Activated naive CD4-positive, alpha-beta T cell treated with anti-CD3 and anti-CD28 coated beads, Interleukin-2, amount 50 U/mL, for 24 hours (primary cell): ENCODE measurements around the gene TPSAB1.

Source experiments
- H3K27ac Mint-ChIP-seq: one replicate; pipeline ENCODE4 v1.8.0; 2021; ENCODE audit warnings: mild to moderate bottlenecking, mixed read lengths
- H3K27me3 Mint-ChIP-seq: one replicate; pipeline ENCODE4 v1.8.0; 2021; ENCODE audit warnings: mixed read lengths
- H3K36me3 Mint-ChIP-seq: one replicate; pipeline ENCODE4 v1.8.0; 2021; ENCODE audit warnings: mixed read lengths
- H3K4me1 Mint-ChIP-seq: one replicate; pipeline ENCODE4 v1.8.0; 2021; ENCODE audit warnings: mixed read lengths
- H3K4me3 Mint-ChIP-seq: one replicate; pipeline ENCODE4 v1.8.0; 2021; ENCODE audit warnings: mild to moderate bottlenecking, mixed read lengths
- H3K9me3 Mint-ChIP-seq: one replicate; pipeline ENCODE4 v1.8.0; 2021; ENCODE audit warnings: mixed read lengths

TPSAB1 gene

GRCh38 chr16:1202274-1202673, 38.2 kb upstream of the TPSAB1 start:
- no peak overlapping the region for H3K4me3 Mint-ChIP-seq
- no peak overlapping the region for H3K27ac Mint-ChIP-seq
- H3K4me1 Mint-ChIP-seq, result no peaks in the 10 kb centered on the region
- H3K9me3 Mint-ChIP-seq, result no peaks in the 10 kb centered on the region
- no peaks in the 10 kb centered on the region for H3K36me3 Mint-ChIP-seq
- H3K27me3 Mint-ChIP-seq, result no peaks in the 10 kb centered on the region

- Mint-ChIP-seq H3K9me3 (no peaks in the 10 kb centered on the region), H3K27me3 (no peaks in the 10 kb centered on the region), H3K4me1 (no peaks in the 10 kb centered on the region), H3K36me3 (no peaks in the 10 kb centered on the region), H3K27ac (no peak overlapping the region), H3K4me3 (no peak overlapping the region)
Measured at GRCh38 chr16:1204933-1205332, 35.6 kb upstream of the TPSAB1 start.

GRCh38 chr16:1206326-1206725, 34.2 kb upstream of the TPSAB1 start:
- Mint-ChIP-seq H3K36me3 (no peaks in the 10 kb centered on the region), H3K9me3 (no peaks in the 10 kb centered on the region), H3K27ac (no peak overlapping the region), H3K4me1 (no peaks in the 10 kb centered on the region), H3K4me3 (no peak overlapping the region), H3K27me3 (no peaks in the 10 kb centered on the region)

- no peaks in the 10 kb centered on the region for H3K9me3 Mint-ChIP-seq
- no peak overlapping the region for H3K27ac Mint-ChIP-seq
- no peak overlapping the region for H3K4me3 Mint-ChIP-seq
- no peaks in the 10 kb centered on the region for H3K27me3 Mint-ChIP-seq
- no peaks in the 10 kb centered on the region for H3K36me3 Mint-ChIP-seq
- no peaks in the 10 kb centered on the region for H3K4me1 Mint-ChIP-seq
Measured at GRCh38 chr16:1206786-1207185, 33.7 kb upstream of the TPSAB1 start.

GRCh38 chr16:1208239-1208830, 32.2 kb upstream of the TPSAB1 start:
- H3K36me3 Mint-ChIP-seq, result no peaks in the 10 kb centered on the region
- H3K9me3 Mint-ChIP-seq, result no peaks in the 10 kb centered on the region
- H3K4me3 Mint-ChIP-seq, result peak overlapping the region; percentile 60
- H3K27ac Mint-ChIP-seq, result peak overlapping the region; percentile 65
- no peaks in the 10 kb centered on the region for H3K27me3 Mint-ChIP-seq
- H3K4me1 Mint-ChIP-seq, result no peaks in the 10 kb centered on the region

- Mint-ChIP-seq H3K27ac (no peak overlapping the region), H3K27me3 (no peaks in the 10 kb centered on the region), H3K36me3 (no peaks in the 10 kb centered on the region), H3K9me3 (no peaks in the 10 kb centered on the region), H3K4me1 (no peaks in the 10 kb centered on the region), H3K4me3 (no peak overlapping the region)
Measured at GRCh38 chr16:1209081-1209480, 31.4 kb upstream of the TPSAB1 start.

- Mint-ChIP-seq H3K36me3 (no peaks in the 10 kb centered on the region), H3K9me3 (no peaks in the 10 kb centered on the region), H3K27ac (no peak overlapping the region), H3K27me3 (no peaks in the 10 kb centered on the region), H3K4me3 (no peak overlapping the region), H3K4me1 (no peaks in the 10 kb centered on the region)
Measured at GRCh38 chr16:1210461-1210860, 30.0 kb upstream of the TPSAB1 start.

GRCh38 chr16:1211451-1212268, 28.8 kb upstream of the TPSAB1 start:
- Mint-ChIP-seq H3K27ac (no peak overlapping the region), H3K9me3 (no peaks in the 10 kb centered on the region), H3K4me1 (no peaks in the 10 kb centered on the region), H3K4me3 (no peak overlapping the region), H3K36me3 (no peaks in the 10 kb centered on the region), H3K27me3 (no peaks in the 10 kb centered on the region)

GRCh38 chr16:1212616-1213194, 27.8 kb upstream of the TPSAB1 start:
- Mint-ChIP-seq H3K4me1 (no peaks in the 10 kb centered on the region), H3K27ac (no peak overlapping the region), H3K36me3 (no peaks in the 10 kb centered on the region), H3K9me3 (no peaks in the 10 kb centered on the region), H3K27me3 (no peaks in the 10 kb centered on the region), H3K4me3 (no peak overlapping the region)

GRCh38 chr16:1213231-1213630, 27.3 kb upstream of the TPSAB1 start:
- Mint-ChIP-seq H3K27ac (no peak overlapping the region), H3K9me3 (no peaks in the 10 kb centered on the region), H3K36me3 (no peaks in the 10 kb centered on the region), H3K27me3 (no peaks in the 10 kb centered on the region), H3K4me1 (no peaks in the 10 kb centered on the region), H3K4me3 (no peak overlapping the region)

GRCh38 chr16:1213796-1214372, 26.6 kb upstream of the TPSAB1 start:
- no peaks in the 10 kb centered on the region for H3K4me1 Mint-ChIP-seq
- no peak overlapping the region for H3K4me3 Mint-ChIP-seq
- H3K27me3 Mint-ChIP-seq, result no peaks in the 10 kb centered on the region
- H3K9me3 Mint-ChIP-seq, result no peaks in the 10 kb centered on the region
- H3K36me3 Mint-ChIP-seq, result no peaks in the 10 kb centered on the region
- no peak overlapping the region for H3K27ac Mint-ChIP-seq

GRCh38 chr16:1214719-1215118, 25.8 kb upstream of the TPSAB1 start:
- H3K9me3 Mint-ChIP-seq, result no peaks in the 10 kb centered on the region
- H3K27ac Mint-ChIP-seq, result no peak overlapping the region
- H3K36me3 Mint-ChIP-seq, result no peaks in the 10 kb centered on the region
- H3K4me3 Mint-ChIP-seq, result no peak overlapping the region
- H3K4me1 Mint-ChIP-seq, result no peaks in the 10 kb centered on the region
- H3K27me3 Mint-ChIP-seq, result no peaks in the 10 kb centered on the region

GRCh38 chr16:1215574-1216295, 24.8 kb upstream of the TPSAB1 start:
- Mint-ChIP-seq H3K9me3 (no peaks in the 10 kb centered on the region), H3K27ac (no peak overlapping the region), H3K27me3 (no peaks in the 10 kb centered on the region), H3K36me3 (no peaks in the 10 kb centered on the region), H3K4me3 (no peak overlapping the region), H3K4me1 (no peaks in the 10 kb centered on the region)

- Mint-ChIP-seq H3K36me3 (no peaks in the 10 kb centered on the region), H3K4me1 (no peaks in the 10 kb centered on the region), H3K27ac (no peak overlapping the region), H3K9me3 (no peaks in the 10 kb centered on the region), H3K4me3 (no peak overlapping the region), H3K27me3 (no peaks in the 10 kb centered on the region)
Measured at GRCh38 chr16:1216296-1216619, 24.2 kb upstream of the TPSAB1 start.

GRCh38 chr16:1216681-1217400, 23.7 kb upstream of the TPSAB1 start:
- Mint-ChIP-seq H3K27me3 (no peaks in the 10 kb centered on the region), H3K4me3 (no peak overlapping the region), H3K36me3 (no peaks in the 10 kb centered on the region), H3K9me3 (no peaks in the 10 kb centered on the region), H3K27ac (no peak overlapping the region), H3K4me1 (no peaks in the 10 kb centered on the region)
